Ishikawa (cell line): ENCODE results near the gene KDM4F.

ENCODE experiments used
- CREB1 ChIP-seq: IDR thresholded peaks from 2 replicates; pipeline ENCODE4 v1.6.1; 2012; ENCODE audit warnings: low read depth
- EGR1 ChIP-seq: IDR thresholded peaks from 2 replicates; pipeline ENCODE4 v1.6.1; 2012
- EP300 ChIP-seq: IDR thresholded peaks from 2 replicates; pipeline ENCODE4 v1.6.1; 2012; ENCODE audit warnings: borderline replicate concordance
- FOXM1 ChIP-seq: IDR thresholded peaks from 2 replicates; pipeline ENCODE4 v1.6.1; 2012; ENCODE audit warnings: low read depth, borderline replicate concordance
- RAD21 ChIP-seq: IDR thresholded peaks from 2 replicates; pipeline ENCODE4 v1.6.1; 2012; ENCODE audit warnings: low read depth
- TF ChIP-seq, protein P1 (sequence below): IDR thresholded peaks from 2 replicates; pipeline ENCODE4 v1.6.1; 2012
- TF ChIP-seq, protein P2 (sequence below): IDR thresholded peaks from 2 replicates; pipeline ENCODE4 v1.6.1; 2012; ENCODE audit warnings: low read depth, mild to moderate bottlenecking
- TF ChIP-seq, protein P3 (sequence below): IDR thresholded peaks from 2 replicates; pipeline ENCODE4 v1.6.1; 2012

DNA sequence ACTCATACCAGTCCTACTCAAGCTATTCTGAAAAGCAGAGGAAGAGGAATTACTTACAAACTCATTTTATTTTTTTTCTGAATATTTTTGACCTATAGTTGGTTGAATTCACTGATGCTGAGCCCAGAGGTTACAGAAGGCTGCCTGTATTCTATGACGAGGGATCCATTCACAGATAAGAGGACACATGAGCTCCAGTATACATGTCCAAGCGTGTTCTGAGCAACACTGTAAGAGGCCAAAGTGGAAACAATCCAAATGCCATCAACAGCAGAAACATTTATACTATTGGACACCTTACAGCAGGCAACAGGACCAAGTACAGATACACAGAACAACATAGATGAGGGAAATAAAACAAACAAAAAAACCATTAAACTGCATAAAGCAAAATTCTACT lies 13.9 kb upstream of the KDM4F start:
- TF ChIP-seq FOXM1 (no peak), CREB1 (no peak), EP300 (no peak), EGR1 (no peak), RAD21 (no peak)
- TF ChIP-seq, protein P1, sequence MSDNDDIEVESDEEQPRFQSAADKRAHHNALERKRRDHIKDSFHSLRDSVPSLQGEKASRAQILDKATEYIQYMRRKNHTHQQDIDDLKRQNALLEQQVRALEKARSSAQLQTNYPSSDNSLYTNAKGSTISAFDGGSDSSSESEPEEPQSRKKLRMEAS: no peak
- TF ChIP-seq, protein P2, sequence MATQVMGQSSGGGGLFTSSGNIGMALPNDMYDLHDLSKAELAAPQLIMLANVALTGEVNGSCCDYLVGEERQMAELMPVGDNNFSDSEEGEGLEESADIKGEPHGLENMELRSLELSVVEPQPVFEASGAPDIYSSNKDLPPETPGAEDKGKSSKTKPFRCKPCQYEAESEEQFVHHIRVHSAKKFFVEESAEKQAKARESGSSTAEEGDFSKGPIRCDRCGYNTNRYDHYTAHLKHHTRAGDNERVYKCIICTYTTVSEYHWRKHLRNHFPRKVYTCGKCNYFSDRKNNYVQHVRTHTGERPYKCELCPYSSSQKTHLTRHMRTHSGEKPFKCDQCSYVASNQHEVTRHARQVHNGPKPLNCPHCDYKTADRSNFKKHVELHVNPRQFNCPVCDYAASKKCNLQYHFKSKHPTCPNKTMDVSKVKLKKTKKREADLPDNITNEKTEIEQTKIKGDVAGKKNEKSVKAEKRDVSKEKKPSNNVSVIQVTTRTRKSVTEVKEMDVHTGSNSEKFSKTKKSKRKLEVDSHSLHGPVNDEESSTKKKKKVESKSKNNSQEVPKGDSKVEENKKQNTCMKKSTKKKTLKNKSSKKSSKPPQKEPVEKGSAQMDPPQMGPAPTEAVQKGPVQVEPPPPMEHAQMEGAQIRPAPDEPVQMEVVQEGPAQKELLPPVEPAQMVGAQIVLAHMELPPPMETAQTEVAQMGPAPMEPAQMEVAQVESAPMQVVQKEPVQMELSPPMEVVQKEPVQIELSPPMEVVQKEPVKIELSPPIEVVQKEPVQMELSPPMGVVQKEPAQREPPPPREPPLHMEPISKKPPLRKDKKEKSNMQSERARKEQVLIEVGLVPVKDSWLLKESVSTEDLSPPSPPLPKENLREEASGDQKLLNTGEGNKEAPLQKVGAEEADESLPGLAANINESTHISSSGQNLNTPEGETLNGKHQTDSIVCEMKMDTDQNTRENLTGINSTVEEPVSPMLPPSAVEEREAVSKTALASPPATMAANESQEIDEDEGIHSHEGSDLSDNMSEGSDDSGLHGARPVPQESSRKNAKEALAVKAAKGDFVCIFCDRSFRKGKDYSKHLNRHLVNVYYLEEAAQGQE: no peak
- TF ChIP-seq, protein P3, sequence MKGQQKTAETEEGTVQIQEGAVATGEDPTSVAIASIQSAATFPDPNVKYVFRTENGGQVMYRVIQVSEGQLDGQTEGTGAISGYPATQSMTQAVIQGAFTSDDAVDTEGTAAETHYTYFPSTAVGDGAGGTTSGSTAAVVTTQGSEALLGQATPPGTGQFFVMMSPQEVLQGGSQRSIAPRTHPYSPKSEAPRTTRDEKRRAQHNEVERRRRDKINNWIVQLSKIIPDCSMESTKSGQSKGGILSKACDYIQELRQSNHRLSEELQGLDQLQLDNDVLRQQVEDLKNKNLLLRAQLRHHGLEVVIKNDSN: no peak
